ENCODE measurements around the gene MPRIP.

MPRIP gene

DNA sequence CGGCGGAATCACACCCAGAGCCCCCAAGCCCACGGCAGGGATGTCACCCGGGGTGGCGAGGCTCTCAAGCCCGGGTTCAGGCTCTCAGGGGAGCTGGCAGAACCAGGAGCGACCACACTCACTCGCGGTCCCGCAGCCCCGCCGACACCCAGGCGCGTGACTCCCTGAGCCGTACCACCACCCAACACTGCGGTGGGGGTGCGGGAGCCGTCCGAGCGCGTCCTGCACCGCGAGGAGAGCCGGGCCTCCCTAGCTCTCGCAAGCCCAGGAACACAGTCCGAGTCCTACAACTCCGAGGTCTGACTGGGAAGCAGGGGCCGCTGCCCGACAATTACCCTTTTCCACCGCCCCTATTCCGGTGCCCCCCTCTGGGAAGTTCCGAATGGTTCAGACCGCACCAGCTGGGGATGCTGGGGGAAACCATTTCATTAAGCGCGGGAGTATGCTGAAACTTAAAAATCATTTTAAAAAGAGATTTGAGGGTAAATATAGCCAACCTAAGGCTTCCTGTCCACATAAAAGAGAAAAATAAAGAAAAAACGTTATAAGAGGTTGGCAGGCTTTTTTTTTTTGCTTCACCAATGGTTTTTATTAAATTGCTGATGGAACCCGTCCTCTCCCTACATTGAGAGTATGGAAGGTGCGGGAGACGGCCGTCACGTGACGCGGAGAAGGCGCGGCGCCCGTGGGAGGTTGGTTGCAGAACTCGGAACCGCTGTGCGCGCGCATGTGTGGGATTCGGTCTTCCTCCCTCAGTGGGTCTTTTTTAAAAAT, 195.0 kb downstream of the MPRIP start, which contains the start of gene FLCN:
FLCN (minus strand) TSS at position 143 of the 774 bp plus-strand sequence. CDS start 9,031 bp downstream, outside the sequence.
- DNase-seq (ENCODE audit: low read depth), result peak; percentile 68

DNA sequence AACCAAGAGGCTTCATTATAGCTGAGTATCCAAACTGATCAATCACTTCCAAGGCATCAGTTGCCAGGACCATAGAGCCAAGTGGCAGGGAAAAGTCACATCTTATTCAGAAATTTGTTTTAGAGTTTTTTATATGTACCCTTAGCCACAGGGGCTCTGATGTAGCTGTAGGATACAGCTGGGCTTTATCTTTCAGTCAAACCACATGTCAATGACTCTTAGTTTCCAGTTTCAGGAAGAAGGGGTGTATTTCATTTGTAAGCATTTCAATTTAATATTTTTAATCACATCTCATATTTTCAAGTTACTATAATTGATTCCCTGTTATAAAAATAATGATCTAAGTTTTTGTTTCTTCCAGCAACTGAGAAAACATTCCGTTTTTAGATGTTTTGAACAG, 197.6 kb downstream of the MPRIP start:
- no peak for DNase-seq (ENCODE audit: low read depth)

DNA sequence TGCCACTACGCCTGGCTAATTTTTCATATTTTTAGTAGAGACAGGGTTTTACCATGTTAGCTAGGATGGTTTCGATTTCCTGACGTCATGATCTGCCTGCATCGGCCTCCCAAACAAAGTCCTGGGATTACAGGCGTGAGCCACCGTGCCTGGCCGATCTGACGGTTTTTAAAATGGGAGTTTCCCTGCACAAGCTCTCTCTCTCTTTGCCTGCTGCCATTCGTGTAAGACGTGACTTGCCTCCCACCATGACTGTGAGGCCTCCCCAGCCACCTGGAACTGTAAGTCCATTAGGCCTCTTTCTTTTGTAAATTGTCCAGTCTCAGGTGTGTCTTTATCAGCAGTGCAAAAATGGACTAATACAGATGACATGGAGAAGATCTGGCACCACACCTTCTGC, 199.4 kb downstream of the MPRIP start:
- DNase-seq (ENCODE audit: low read depth), result no peak

DNA sequence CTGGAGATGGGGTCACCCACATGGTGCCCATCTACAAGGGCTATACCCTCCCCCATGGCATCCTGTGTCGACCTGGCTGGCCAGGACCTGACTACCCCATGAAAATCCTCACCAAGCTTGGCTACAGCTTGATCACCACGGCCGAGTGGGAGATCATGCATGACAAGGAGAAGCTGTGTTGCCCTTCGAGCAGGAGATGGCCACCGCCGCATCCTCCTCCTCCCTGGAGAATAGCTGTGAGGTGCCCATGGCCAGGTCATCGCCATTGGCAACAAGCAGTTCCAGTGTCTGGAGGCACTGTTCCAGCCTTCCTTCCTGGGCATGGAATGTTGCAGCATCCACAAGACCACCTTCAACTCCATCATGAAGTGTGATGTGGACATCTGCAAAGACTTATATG, 200.0 kb downstream of the MPRIP start:
- no peak for DNase-seq (ENCODE audit: low read depth)
